Activated naive CD4-positive, alpha-beta T cell treated with anti-CD3 and anti-CD28 coated beads for 36 hours (primary cell): ENCODE measurements around the gene GFI1. TPM values are rescaled to one million over a fixed set of nuclear protein-coding genes. Genes with fewer than 3 reads are reported as not detected.

Source experiments
- CTCF ChIA-PET: fragments of 350-600 bp; sonication (Branson Sonifier 250); formaldehyde crosslinking; loops from one replicate; lab custom pipeline; 2021; ENCODE audit warnings: antibody characterized with exemption; lab: Charles Lee
- DNase-seq: peaks from one replicate; pipeline ENCODE4 v3.0.0-alpha.2; 2020
- H3K27ac Mint-ChIP-seq: one replicate; pipeline ENCODE4 v1.8.0; 2021; ENCODE audit warnings: mild to moderate bottlenecking, mixed read lengths
- H3K27me3 Mint-ChIP-seq: one replicate; pipeline ENCODE4 v1.8.0; 2021; ENCODE audit warnings: low read depth, mixed read lengths
- H3K36me3 Mint-ChIP-seq: one replicate; pipeline ENCODE4 v1.8.0; 2021; ENCODE audit warnings: low read depth, mixed read lengths
- H3K4me1 Mint-ChIP-seq: one replicate; pipeline ENCODE4 v1.8.0; 2021; ENCODE audit warnings: low read depth, mixed read lengths
- H3K4me3 Mint-ChIP-seq: one replicate; pipeline ENCODE4 v1.8.0; 2021; ENCODE audit warnings: mild to moderate bottlenecking, moderate library complexity, mixed read lengths
- H3K9me3 Mint-ChIP-seq: one replicate; pipeline ENCODE4 v1.8.0; 2021; ENCODE audit warnings: mixed read lengths
- intact Hi-C: fragments of 100-400 bp; cut with micrococcal nuclease; formaldehyde crosslinking; loops from one replicate; pipeline ENCODE4 v1.15.1; 2023
- total RNA-seq, 2 experiments: library from RNA; stranded (reverse); gene quantifications; one replicate each; pipeline ENCODE4 v1.2.3, GENCODE V29; 2021

The GFI1 gene
- total RNA-seq, 2 experiments from 2014 or later, result 42.8 to 44.2 TPM

GRCh38 chr1:92430030-92430429, 56.7 kb downstream of the GFI1 start:
- Mint-ChIP-seq H3K4me1 (no peaks in the 10 kb centered on the region), H3K27me3 (no peaks in the 10 kb centered on the region), H3K9me3 (peaks cover 8% of the 10 kb centered on the region), H3K27ac (no peak overlapping the region), H3K4me3 (no peak overlapping the region), H3K36me3 (no peaks in the 10 kb centered on the region)
- intact Hi-C loops, result no loop called here
- DNase-seq, result no peak
- CTCF ChIA-PET, result interaction anchor here (0.6 kb wide), 1 partner anchor 25 kb away, joined by 3 read pairs; no protein-coding TSS in a partner anchor

GRCh38 chr1:92425617-92426016, 61.1 kb downstream of the GFI1 start:
- CTCF ChIA-PET, result interaction anchor here (1.6 kb wide), 2 partner anchors 8 to 90 kb away, joined by 4 to 5 read pairs; no protein-coding TSS in a partner anchor
- Mint-ChIP-seq H3K36me3 (no peaks in the 10 kb centered on the region), H3K27me3 (no peaks in the 10 kb centered on the region), H3K4me3 (no peak overlapping the region), H3K27ac (no peak overlapping the region), H3K4me1 (no peaks in the 10 kb centered on the region), H3K9me3 (no peaks in the 10 kb centered on the region)
- intact Hi-C loops, result no loop called here
- DNase-seq, result no peak

Other genes starting within 250 kb of the GFI1 start
- 10 to 100 TPM; 14.0 to 15.3 TPM for gene GLMN, start 187.9 kb downstream of the GFI1 start, total RNA-seq
- 10 to 100 TPM; 21.0 to 21.9 TPM for gene RPAP2, start 187.9 kb downstream of the GFI1 start, total RNA-seq